Ishikawa (cell line): ENCODE measurements around the gene MAP1S.

Experiments used
- CREB1 ChIP-seq: IDR thresholded peaks from 2 replicates; pipeline ENCODE4 v1.6.1; 2012; ENCODE audit warnings: low read depth
- TF ChIP-seq, protein P1 (sequence below): IDR thresholded peaks from 2 replicates; pipeline ENCODE4 v1.6.1; 2012; ENCODE audit warnings: low read depth, mild to moderate bottlenecking

DNA sequence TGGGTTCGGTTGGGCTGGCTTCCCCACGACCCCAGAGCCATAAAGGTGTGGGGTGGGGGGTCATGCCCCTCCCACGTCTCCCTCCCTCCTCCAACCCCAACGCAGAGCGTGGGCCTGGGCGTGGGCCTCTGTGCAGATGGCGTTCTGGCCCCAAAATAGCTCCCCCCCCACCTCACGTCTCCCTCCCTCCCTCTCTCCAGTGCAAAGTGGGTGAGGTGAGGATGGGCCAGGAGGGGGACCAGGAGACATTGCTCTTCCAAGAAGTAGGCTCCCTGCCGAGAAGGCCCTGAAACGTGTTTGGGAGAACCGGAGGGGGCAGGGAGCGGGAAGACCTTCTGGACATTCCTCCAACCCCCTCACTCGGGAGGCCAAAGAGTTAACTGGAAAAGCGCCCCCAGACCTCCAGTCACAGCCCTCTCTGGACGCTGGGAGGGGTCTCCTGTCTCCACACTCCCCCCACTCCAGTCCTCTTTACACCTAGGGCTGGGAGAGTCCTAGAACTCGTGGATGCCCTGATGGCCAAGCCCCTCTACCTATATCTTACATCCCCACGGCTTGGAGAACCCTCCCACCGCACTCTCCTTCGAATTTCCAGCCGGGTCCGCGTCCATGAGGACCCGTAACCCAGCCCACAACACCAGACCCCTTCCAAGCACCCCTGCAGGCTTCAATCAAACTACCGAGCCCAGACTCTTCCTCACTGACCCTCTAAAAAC lies 32.0 kb upstream of the MAP1S start:
- no peak for TF ChIP-seq CREB1
- TF ChIP-seq, protein P1, sequence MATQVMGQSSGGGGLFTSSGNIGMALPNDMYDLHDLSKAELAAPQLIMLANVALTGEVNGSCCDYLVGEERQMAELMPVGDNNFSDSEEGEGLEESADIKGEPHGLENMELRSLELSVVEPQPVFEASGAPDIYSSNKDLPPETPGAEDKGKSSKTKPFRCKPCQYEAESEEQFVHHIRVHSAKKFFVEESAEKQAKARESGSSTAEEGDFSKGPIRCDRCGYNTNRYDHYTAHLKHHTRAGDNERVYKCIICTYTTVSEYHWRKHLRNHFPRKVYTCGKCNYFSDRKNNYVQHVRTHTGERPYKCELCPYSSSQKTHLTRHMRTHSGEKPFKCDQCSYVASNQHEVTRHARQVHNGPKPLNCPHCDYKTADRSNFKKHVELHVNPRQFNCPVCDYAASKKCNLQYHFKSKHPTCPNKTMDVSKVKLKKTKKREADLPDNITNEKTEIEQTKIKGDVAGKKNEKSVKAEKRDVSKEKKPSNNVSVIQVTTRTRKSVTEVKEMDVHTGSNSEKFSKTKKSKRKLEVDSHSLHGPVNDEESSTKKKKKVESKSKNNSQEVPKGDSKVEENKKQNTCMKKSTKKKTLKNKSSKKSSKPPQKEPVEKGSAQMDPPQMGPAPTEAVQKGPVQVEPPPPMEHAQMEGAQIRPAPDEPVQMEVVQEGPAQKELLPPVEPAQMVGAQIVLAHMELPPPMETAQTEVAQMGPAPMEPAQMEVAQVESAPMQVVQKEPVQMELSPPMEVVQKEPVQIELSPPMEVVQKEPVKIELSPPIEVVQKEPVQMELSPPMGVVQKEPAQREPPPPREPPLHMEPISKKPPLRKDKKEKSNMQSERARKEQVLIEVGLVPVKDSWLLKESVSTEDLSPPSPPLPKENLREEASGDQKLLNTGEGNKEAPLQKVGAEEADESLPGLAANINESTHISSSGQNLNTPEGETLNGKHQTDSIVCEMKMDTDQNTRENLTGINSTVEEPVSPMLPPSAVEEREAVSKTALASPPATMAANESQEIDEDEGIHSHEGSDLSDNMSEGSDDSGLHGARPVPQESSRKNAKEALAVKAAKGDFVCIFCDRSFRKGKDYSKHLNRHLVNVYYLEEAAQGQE, result no peak
